C4-2B (cell line): ENCODE results near the gene PRSS12.

ENCODE experiments used
- ZFX ChIP-seq: fragments of 450-650 bp; IDR thresholded peaks from 2 replicates; pipeline ENCODE4 v1.6.1; 2017
- TF ChIP-seq, protein P1 (sequence below): fragments of 450-650 bp; conservative IDR thresholded peaks from 2 replicates; pipeline ENCODE4 v1.5.1; 2017; ENCODE audit warnings: mild to moderate bottlenecking

DNA sequence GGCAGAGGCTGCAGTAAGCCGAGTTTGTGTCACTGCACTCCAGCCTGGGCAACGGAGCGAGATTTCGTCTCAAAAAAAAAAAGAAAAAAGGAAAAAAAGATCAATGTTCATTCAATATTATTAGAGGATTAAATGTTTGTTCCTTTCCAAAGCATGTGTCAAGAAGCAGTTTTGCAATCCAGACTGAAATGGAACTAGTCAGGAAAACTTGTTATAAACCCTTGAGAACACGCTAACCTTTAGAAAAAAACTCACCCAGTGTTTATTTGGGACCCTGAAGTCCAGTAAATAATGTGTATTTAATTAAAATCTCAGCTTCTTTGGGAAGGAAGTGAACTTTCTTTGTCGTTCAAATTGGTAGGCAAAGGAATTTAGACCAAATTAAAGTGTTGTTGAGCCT lies 16.4 kb upstream of the PRSS12 start:
- TF ChIP-seq, protein P1, sequence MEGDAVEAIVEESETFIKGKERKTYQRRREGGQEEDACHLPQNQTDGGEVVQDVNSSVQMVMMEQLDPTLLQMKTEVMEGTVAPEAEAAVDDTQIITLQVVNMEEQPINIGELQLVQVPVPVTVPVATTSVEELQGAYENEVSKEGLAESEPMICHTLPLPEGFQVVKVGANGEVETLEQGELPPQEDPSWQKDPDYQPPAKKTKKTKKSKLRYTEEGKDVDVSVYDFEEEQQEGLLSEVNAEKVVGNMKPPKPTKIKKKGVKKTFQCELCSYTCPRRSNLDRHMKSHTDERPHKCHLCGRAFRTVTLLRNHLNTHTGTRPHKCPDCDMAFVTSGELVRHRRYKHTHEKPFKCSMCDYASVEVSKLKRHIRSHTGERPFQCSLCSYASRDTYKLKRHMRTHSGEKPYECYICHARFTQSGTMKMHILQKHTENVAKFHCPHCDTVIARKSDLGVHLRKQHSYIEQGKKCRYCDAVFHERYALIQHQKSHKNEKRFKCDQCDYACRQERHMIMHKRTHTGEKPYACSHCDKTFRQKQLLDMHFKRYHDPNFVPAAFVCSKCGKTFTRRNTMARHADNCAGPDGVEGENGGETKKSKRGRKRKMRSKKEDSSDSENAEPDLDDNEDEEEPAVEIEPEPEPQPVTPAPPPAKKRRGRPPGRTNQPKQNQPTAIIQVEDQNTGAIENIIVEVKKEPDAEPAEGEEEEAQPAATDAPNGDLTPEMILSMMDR: no peak
- no peak for TF ChIP-seq ZFX
